ENCODE measurements around the gene TRMT11. TPM values are rescaled to one million over a fixed set of nuclear protein-coding genes. Genes with fewer than 3 reads are reported as not detected.
"Not testable (repeated sequence)": the region's sequence is repeated elsewhere in the genome, so short reads cannot be mapped to it uniquely, and the experiment has no call there.

The TRMT11 gene
- total RNA-seq, 1 donor from 2014 or later = 9.2 TPM

- Histone ChIP-seq H3K9me3 (replicated peaks) (peaks cover 4% of the 10 kb centered on the region), H3K27ac (replicated peaks) (no peak overlapping the region), H3K27me3 (ENCODE audit: low read depth) (no peaks in the 10 kb centered on the region), H3K4me3 (no peak overlapping the region), H3K36me3 (peaks cover 2% of the 10 kb centered on the region), H3K4me1 (peaks cover 6% of the 10 kb centered on the region)
- TF ChIP-seq, protein P1, sequence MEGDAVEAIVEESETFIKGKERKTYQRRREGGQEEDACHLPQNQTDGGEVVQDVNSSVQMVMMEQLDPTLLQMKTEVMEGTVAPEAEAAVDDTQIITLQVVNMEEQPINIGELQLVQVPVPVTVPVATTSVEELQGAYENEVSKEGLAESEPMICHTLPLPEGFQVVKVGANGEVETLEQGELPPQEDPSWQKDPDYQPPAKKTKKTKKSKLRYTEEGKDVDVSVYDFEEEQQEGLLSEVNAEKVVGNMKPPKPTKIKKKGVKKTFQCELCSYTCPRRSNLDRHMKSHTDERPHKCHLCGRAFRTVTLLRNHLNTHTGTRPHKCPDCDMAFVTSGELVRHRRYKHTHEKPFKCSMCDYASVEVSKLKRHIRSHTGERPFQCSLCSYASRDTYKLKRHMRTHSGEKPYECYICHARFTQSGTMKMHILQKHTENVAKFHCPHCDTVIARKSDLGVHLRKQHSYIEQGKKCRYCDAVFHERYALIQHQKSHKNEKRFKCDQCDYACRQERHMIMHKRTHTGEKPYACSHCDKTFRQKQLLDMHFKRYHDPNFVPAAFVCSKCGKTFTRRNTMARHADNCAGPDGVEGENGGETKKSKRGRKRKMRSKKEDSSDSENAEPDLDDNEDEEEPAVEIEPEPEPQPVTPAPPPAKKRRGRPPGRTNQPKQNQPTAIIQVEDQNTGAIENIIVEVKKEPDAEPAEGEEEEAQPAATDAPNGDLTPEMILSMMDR (IDR thresholded peaks at IDR 0.05; ENCODE audit: borderline replicate concordance) = no peak
- intact Hi-C loops (cut with micrococcal nuclease) = no loop called here
- DNase-seq = no peak
Measured at GRCh38 chr6:126056355-126057004, 70.1 kb downstream of the TRMT11 start.

- H3K9me3 ChIP-seq (replicated peaks); H3K4me3 ChIP-seq; H3K27ac ChIP-seq (replicated peaks); intact Hi-C loops (cut with micrococcal nuclease); H3K27me3 ChIP-seq (ENCODE audit: low read depth); DNase-seq; H3K36me3 ChIP-seq; H3K4me1 ChIP-seq: not testable (repeated sequence)
Measured at GRCh38 chr6:126058085-126058484, 71.7 kb downstream of the TRMT11 start.

- peaks cover 6% of the 10 kb centered on the region for H3K36me3 ChIP-seq
- H3K27me3 ChIP-seq (ENCODE audit: low read depth) = no peaks in the 10 kb centered on the region
- intact Hi-C loops (cut with micrococcal nuclease) = no loop called here
- no peak overlapping the region for H3K4me3 ChIP-seq
- TF ChIP-seq, protein P1 (IDR thresholded peaks at IDR 0.05; ENCODE audit: borderline replicate concordance) = no peak
- H3K27ac ChIP-seq (replicated peaks) = no peak overlapping the region
- no peaks in the 10 kb centered on the region for H3K4me1 ChIP-seq
- H3K9me3 ChIP-seq (replicated peaks) = peaks cover 4% of the 10 kb centered on the region
- DNase-seq = no peak
Measured at GRCh38 chr6:126060400-126060799, 74.1 kb downstream of the TRMT11 start.

GRCh38 chr6:126063512-126064146 lies 77.3 kb downstream of the TRMT11 start:
- Histone ChIP-seq H3K27me3 (ENCODE audit: low read depth) (no peaks in the 10 kb centered on the region), H3K9me3 (replicated peaks) (no peaks in the 10 kb centered on the region), H3K36me3 (peaks cover 6% of the 10 kb centered on the region), H3K27ac (replicated peaks) (no peak overlapping the region), H3K4me1 (no peaks in the 10 kb centered on the region), H3K4me3 (no peak overlapping the region)
- TF ChIP-seq, protein P1 (IDR thresholded peaks at IDR 0.05; ENCODE audit: borderline replicate concordance) = no peak
- no peak for DNase-seq
- intact Hi-C loops (cut with micrococcal nuclease) = no loop called here

GRCh38 chr6:126064257-126064747 lies 78.0 kb downstream of the TRMT11 start:
- TF ChIP-seq, protein P1 (IDR thresholded peaks at IDR 0.05; ENCODE audit: borderline replicate concordance) = no peak
- intact Hi-C loops (cut with micrococcal nuclease) = no loop called here
- Histone ChIP-seq H3K4me3 (no peak overlapping the region), H3K4me1 (no peaks in the 10 kb centered on the region), H3K36me3 (peaks cover 6% of the 10 kb centered on the region), H3K27me3 (ENCODE audit: low read depth) (no peaks in the 10 kb centered on the region), H3K9me3 (replicated peaks) (no peaks in the 10 kb centered on the region), H3K27ac (replicated peaks) (no peak overlapping the region)
- no peak for DNase-seq

Measured in left ventricle myocardium inferior (tissue), 1 donor.